G401 (cell line): Measurements from ENCODE around the gene NUDT2. TPM values are rescaled to one million over a fixed set of nuclear protein-coding genes. Genes with fewer than 3 reads are reported as not detected.
"Not testable (repeated sequence)": the region's sequence is repeated elsewhere in the genome, so short reads cannot be mapped to it uniquely, and the experiment has no call there.

Experiments
- DNase-seq: peaks from one replicate; pipeline ENCODE4 v3.0.0-alpha.2; 2015; ENCODE audit warnings: low spot score
- in situ Hi-C: cut with HindIII; loops from 2 replicates; pipeline ENCODE4 v1.10.0; 2016; ENCODE audit warnings: low sequenced_read_pairs, mixed read lengths
- total RNA-seq: library from RNA; depleted of rRNA; stranded (reverse); fragments of >200 nt; shearing (Covaris generic); gene quantifications from 2 replicates; pipeline ENCODE4 v1.2.3, GENCODE V29; 2014

NUDT2 gene
- total RNA-seq, 1 experiment from 2014 or later: 27.5 TPM

- in situ Hi-C loops: no loop called here
Measured at GRCh38 chr9:34333836-34334235, 4.5 kb downstream of the NUDT2 start.

GRCh38 chr9:34334337-34334824 lies 5.0 kb downstream of the NUDT2 start:
- peak; percentile 35 for DNase-seq
- in situ Hi-C loops: no loop called here

More at GRCh38 chr9:34333836-34334235, 4.5 kb downstream of the NUDT2 start:
- DNase-seq: no peak

- in situ Hi-C loops: no loop called here
Measured at GRCh38 chr9:34334916-34335315, 5.5 kb downstream of the NUDT2 start.

GRCh38 chr9:34335376-34335775 lies 6.0 kb downstream of the NUDT2 start:
- in situ Hi-C loops: no loop called here
- DNase-seq: no peak

More at GRCh38 chr9:34334916-34335315, 5.5 kb downstream of the NUDT2 start:
- no peak for DNase-seq

GRCh38 chr9:34337403-34337802 lies 8.0 kb downstream of the NUDT2 start:
- DNase-seq: no peak
- in situ Hi-C loops: no loop called here

- DNase-seq, in situ Hi-C loops: not testable (repeated sequence)
Measured at GRCh38 chr9:34338079-34338478, 8.7 kb downstream of the NUDT2 start.

- in situ Hi-C loops: no loop called here
- peak; percentile 90 for DNase-seq
Measured at GRCh38 chr9:34338665-34339385, 9.5 kb downstream of the NUDT2 start.

GRCh38 chr9:34341659-34342295 lies 12.4 kb downstream of the NUDT2 start:
- no peak for DNase-seq
- in situ Hi-C loops: no loop called here

- in situ Hi-C loops: no loop called here
Measured at GRCh38 chr9:34343090-34343489, 13.7 kb downstream of the NUDT2 start.

GRCh38 chr9:34343605-34344004 lies 14.2 kb downstream of the NUDT2 start:
- in situ Hi-C loops: no loop called here
- DNase-seq: no peak

More at GRCh38 chr9:34343090-34343489, 13.7 kb downstream of the NUDT2 start:
- peak; percentile 78 for DNase-seq

- no peak for DNase-seq
- in situ Hi-C loops: no loop called here
Measured at GRCh38 chr9:34346873-34347799, 17.8 kb downstream of the NUDT2 start.

GRCh38 chr9:34347800-34348158 lies 18.4 kb downstream of the NUDT2 start:
- in situ Hi-C loops: no loop called here
- DNase-seq: no peak

- DNase-seq: no peak
- in situ Hi-C loops: no loop called here
Measured at GRCh38 chr9:34349324-34349723, 20.0 kb downstream of the NUDT2 start.

GRCh38 chr9:34352122-34352652 lies 22.8 kb downstream of the NUDT2 start:
- DNase-seq, in situ Hi-C loops: not testable (repeated sequence)

- in situ Hi-C loops, DNase-seq: not testable (repeated sequence)
Measured at GRCh38 chr9:34352957-34353356, 23.6 kb downstream of the NUDT2 start.

GRCh38 chr9:34362614-34363214 lies 33.3 kb downstream of the NUDT2 start:
- in situ Hi-C loops: no loop called here

GRCh38 chr9:34363619-34364351 lies 34.4 kb downstream of the NUDT2 start:
- DNase-seq: no peak
- in situ Hi-C loops: no loop called here

More at GRCh38 chr9:34362614-34363214, 33.3 kb downstream of the NUDT2 start:
- DNase-seq: no peak

- in situ Hi-C loops: no loop called here
- DNase-seq: no peak
Measured at GRCh38 chr9:34365282-34365681, 35.9 kb downstream of the NUDT2 start.
